Adrenal gland (tissue), 12 donors: ENCODE measurements around the gene ACSM3. TPM values are rescaled to one million over a fixed set of nuclear protein-coding genes. Genes with fewer than 3 reads are reported as not detected.

Source experiments
- DNase-seq, 7 donors: peaks; one replicate each; pipeline ENCODE4 v3.0.0-alpha.2; 2019 to 2020
- H3K27ac ChIP-seq, 5 donors: fragments of 200-600 bp; sonication (generic) in 4 of 5; 1 replicate in 3 of 5; 2 replicates in 2 of 5; pipeline versions ENCODE4 v1.5.1 to v1.8.0; 2016 to 2020; ENCODE audit warnings: mild to moderate bottlenecking in 1 of 5
- H3K27me3 ChIP-seq: fragments of 200-600 bp; 2 replicates; pipeline ENCODE4 v1.8.0; 2021
- H3K36me3 ChIP-seq, 2 donors: fragments of 200-600 bp; replicated peaks in 1 of 2; 1 replicate in 1 of 2; 2 replicates in 1 of 2; pipeline versions ENCODE4 v1.5.1 to v1.8.0; 2018 to 2022
- H3K4me1 ChIP-seq, 2 donors: fragments of 200-600 bp; replicated peaks in 1 of 2; 1 replicate in 1 of 2; 2 replicates in 1 of 2; pipeline versions ENCODE4 v1.5.1 to v1.8.0; 2018 to 2021
- H3K4me3 ChIP-seq, 4 donors: fragments of 200-600 bp; sonication (generic) in 3 of 4; one replicate each; pipeline ENCODE4 v1.5.1; 2016 to 2018
- H3K9me3 ChIP-seq, 3 donors: fragments of 200-600 bp; sonication (generic) in 1 of 3; replicated peaks in 1 of 3; 1 replicate in 2 of 3; 2 replicates in 1 of 3; pipeline versions ENCODE4 v1.5.1 to v1.8.0; 2016 to 2021
- POLR2A ChIP-seq, 2 donors: fragments of 450-650 bp; IDR thresholded peaks; one replicate each; pipeline ENCODE4 v1.6.1; 2017; ENCODE audit warnings: antibody characterized with exemption in 2 of 2, mild to moderate bottlenecking in 2 of 2, moderate library complexity in 1 of 2
- WGBS, 4 donors: extraction: QIAGEN DNeasy Blood & Tissue Kit in 2 of 4; methylation state at CpG; one replicate each; pipeline versions ENCODE4 v1.1.5 to v1.1.7; 2013 to 2017; 5-methylcytosine and 5-hydroxymethylcytosine counted together
- intact Hi-C, 2 donors: fragments of 100-400 bp; cut with DNase I; formaldehyde crosslinking; loops; one replicate each; pipeline versions ENCODE4 v1.14.1 to v1.15.0; 2022 to 2023
- polyA plus RNA-seq, 3 donors: library from polyadenylated mRNA; stranded (reverse); fragments of 200-250 nt in 2 of 3; fragments of 350-450 nt in 1 of 3; fragmentation: Illumina TruSeq in 1 of 3; extraction: RNeasy Lipid Tissue Mini Kit (QIAGEN cat#74804) in 1 of 3; gene quantifications; one replicate each; pipeline ENCODE4 v1.2.3, GENCODE V29; 2013 to 2014
- total RNA-seq, 9 donors: library from RNA; depleted of rRNA in 4 of 9; stranded (reverse); fragments of >200 nt in 4 of 9; fragments of 120-200 nt in 1 of 9; fragmentation: NEBNext Ultra II Directional in 1 of 9; extraction: Animal tissue kit (Norgen Biotek cat#: 25700) in 1 of 9; gene quantifications; one replicate each; pipeline versions ENCODE4 v1.1.0 to v1.2.4, GENCODE V29; 2013 to 2023
- TF ChIP-seq, protein P1 (sequence below), 6 experiments: fragments of 450-650 bp in 4 of 6; fragments of 200-600 bp in 2 of 6; sonication (generic) in 1 of 6; IDR thresholded peaks; 1 replicate in 5 of 6; 2 replicates in 1 of 6; pipeline versions ENCODE4 v1.5.1 to v1.8.0; 2016 to 2021; ENCODE audit warnings: antibody characterized with exemption in 6 of 6, mild to moderate bottlenecking in 2 of 6, moderate library complexity in 1 of 6
- donor health status: healthy with polysubstance abuse.
- donor health status: Bipolar disorder and iron deficiency.
- donor health status: DM: yes; HTN: yes; CAD: no.
- donor health status: DM: no; HTN: no; CAD: no.
- donor health status: DM: no; HTN: no; CAD: no.
- donor health status: DM: yes; HTN: yes; CAD: no.

Gene ACSM3
- total and polyA plus RNA-seq, 12 donors: 4.7 to 99.4 (median 11.6) TPM

- intact Hi-C loops: no loop called here
- Histone ChIP-seq H3K27ac (peak overlapping the region in 3 of 5 donors; percentile 12 to 18 (median 14)), H3K36me3 (peaks cover 0 to 14% of the 10 kb centered on the region in 2 donors), H3K9me3 (no peaks in the 10 kb centered on the region), H3K4me3 (no peak overlapping the region), H3K27me3 (no peaks in the 10 kb centered on the region), H3K4me1 (no peaks in the 10 kb centered on the region)
- WGBS, 4 donors: 53 to 65% (median 55%) methylated on average over 3 of the region's 3 CpGs
- TF ChIP-seq POLR2A (IDR thresholded peaks at IDR 0.05): no peak
- TF ChIP-seq, protein P1, sequence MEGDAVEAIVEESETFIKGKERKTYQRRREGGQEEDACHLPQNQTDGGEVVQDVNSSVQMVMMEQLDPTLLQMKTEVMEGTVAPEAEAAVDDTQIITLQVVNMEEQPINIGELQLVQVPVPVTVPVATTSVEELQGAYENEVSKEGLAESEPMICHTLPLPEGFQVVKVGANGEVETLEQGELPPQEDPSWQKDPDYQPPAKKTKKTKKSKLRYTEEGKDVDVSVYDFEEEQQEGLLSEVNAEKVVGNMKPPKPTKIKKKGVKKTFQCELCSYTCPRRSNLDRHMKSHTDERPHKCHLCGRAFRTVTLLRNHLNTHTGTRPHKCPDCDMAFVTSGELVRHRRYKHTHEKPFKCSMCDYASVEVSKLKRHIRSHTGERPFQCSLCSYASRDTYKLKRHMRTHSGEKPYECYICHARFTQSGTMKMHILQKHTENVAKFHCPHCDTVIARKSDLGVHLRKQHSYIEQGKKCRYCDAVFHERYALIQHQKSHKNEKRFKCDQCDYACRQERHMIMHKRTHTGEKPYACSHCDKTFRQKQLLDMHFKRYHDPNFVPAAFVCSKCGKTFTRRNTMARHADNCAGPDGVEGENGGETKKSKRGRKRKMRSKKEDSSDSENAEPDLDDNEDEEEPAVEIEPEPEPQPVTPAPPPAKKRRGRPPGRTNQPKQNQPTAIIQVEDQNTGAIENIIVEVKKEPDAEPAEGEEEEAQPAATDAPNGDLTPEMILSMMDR (IDR thresholded peaks at IDR 0.05): no peak
- peak in 2 of 7 donors; percentile 14 to 20 for DNase-seq
Measured at GRCh38 chr16:20826039-20826566, 62.3 kb downstream of the ACSM3 start.

DNA sequence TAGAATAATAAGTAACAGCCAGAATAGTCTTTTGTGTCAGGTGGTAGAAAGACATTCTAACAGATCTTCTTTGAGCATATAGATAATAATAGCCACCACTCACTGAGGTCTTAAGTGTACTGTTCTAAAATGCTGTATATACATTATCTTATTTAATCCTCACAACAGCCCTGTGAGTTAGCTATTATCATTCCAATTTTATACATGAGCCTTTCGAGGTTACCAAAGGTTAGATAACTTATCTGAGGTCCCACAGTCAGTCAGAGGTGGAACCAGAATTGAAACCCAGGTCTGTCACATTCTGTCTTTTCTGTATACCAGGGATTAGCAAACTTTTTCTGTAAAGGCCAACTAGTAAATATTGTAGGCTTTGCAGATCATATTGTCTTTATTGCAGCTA, 65.7 kb downstream of the ACSM3 start:
- Histone ChIP-seq H3K27ac (no peak overlapping the region), H3K27me3 (no peaks in the 10 kb centered on the region), H3K4me3 (no peak overlapping the region), H3K4me1 (no peaks in the 10 kb centered on the region), H3K36me3 (no peaks in the 10 kb centered on the region), H3K9me3 (no peaks in the 10 kb centered on the region)
- 94 to 99% (median 97%) methylated on average over 1 of the region's 1 CpG for WGBS, 4 donors
- no peak for TF ChIP-seq POLR2A (IDR thresholded peaks at IDR 0.05)
- TF ChIP-seq, protein P1 (IDR thresholded peaks at IDR 0.05): no peak
- no peak for DNase-seq
- intact Hi-C loops: no loop called here

DNA sequence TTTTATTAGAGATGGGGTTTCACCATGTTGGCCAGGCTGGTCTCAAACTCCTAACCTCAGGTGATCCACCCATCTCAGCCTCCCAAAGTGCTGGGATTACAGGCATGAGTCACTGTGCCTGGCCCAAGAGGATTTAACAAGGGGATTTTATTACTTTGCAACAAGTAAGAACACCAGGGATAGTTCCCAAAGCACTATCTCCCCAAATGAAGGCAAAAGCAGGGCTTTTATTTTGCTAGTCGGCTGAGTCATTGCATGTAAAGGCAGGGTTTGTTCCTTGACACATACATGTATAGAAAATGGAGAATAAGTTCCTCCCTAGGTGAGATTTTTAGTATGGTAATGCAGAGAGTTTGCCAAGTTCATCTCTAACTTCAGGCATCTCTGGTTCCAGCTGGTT, 66.6 kb downstream of the ACSM3 start:
- H3K9me3 ChIP-seq: no peaks in the 10 kb centered on the region
- intact Hi-C loops: no loop called here
- no peak for TF ChIP-seq POLR2A (IDR thresholded peaks at IDR 0.05)
- TF ChIP-seq, protein P1 (IDR thresholded peaks at IDR 0.05): no peak
- no peak for DNase-seq
- 94 to 100% (median 98%) methylated on average over 1 of the region's 1 CpG for WGBS, 4 donors
- H3K4me3 ChIP-seq: no peak overlapping the region
- H3K27ac ChIP-seq: no peak overlapping the region
- no peaks in the 10 kb centered on the region for H3K36me3 ChIP-seq
- H3K4me1 ChIP-seq: no peaks in the 10 kb centered on the region
- no peaks in the 10 kb centered on the region for H3K27me3 ChIP-seq

GRCh38 chr16:20833086-20833485, 69.3 kb downstream of the ACSM3 start:
- H3K27me3 ChIP-seq: no peaks in the 10 kb centered on the region
- no peaks in the 10 kb centered on the region for H3K4me1 ChIP-seq
- no peaks in the 10 kb centered on the region for H3K9me3 ChIP-seq
- TF ChIP-seq, protein P1 (IDR thresholded peaks at IDR 0.05): no peak
- TF ChIP-seq POLR2A (IDR thresholded peaks at IDR 0.05): no peak
- no peak for DNase-seq
- H3K27ac ChIP-seq: no peak overlapping the region
- 84 to 97% (median 89%) methylated on average over 2 of the region's 2 CpGs for WGBS, 4 donors
- intact Hi-C loops: no loop called here
- no peak overlapping the region for H3K4me3 ChIP-seq
- H3K36me3 ChIP-seq: no peaks in the 10 kb centered on the region
